ENCODE data around the gene SLC26A9. TPM values are rescaled to one million over a fixed set of nuclear protein-coding genes. Genes with fewer than 3 reads are reported as not detected.

The SLC26A9 gene
- total and polyA plus RNA-seq, 2 experiments from 2014 or later = not detected

DNA sequence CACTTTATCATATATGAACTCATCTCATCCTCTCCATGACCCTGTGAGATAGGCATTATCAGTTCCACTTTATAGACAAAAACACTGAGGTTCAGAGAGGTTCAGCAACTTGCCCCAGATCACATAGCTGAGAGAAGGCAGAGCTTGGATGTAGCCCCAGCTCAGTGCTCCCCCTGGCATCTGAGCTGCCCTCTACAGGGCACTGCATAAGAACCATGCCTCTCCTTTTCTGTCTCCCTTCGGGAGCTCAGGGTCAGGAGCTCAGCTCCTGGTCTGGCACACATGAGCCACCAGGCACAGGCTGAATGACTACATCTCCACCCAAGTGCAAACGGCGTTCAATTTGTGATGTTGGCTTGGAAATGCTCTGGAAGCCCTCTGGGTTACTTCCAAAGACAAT lies 43.0 kb upstream of the SLC26A9 start:
- TF ChIP-seq CREB1 (CRISPR knock-in tag; IDR thresholded peaks at IDR 0.05; ENCODE audit: low read depth) = no peak
- no peak for TF ChIP-seq STAT1 (IDR thresholded peaks at IDR 0.05; ENCODE audit: unreplicated experiment)
- TF ChIP-seq, protein P1, sequence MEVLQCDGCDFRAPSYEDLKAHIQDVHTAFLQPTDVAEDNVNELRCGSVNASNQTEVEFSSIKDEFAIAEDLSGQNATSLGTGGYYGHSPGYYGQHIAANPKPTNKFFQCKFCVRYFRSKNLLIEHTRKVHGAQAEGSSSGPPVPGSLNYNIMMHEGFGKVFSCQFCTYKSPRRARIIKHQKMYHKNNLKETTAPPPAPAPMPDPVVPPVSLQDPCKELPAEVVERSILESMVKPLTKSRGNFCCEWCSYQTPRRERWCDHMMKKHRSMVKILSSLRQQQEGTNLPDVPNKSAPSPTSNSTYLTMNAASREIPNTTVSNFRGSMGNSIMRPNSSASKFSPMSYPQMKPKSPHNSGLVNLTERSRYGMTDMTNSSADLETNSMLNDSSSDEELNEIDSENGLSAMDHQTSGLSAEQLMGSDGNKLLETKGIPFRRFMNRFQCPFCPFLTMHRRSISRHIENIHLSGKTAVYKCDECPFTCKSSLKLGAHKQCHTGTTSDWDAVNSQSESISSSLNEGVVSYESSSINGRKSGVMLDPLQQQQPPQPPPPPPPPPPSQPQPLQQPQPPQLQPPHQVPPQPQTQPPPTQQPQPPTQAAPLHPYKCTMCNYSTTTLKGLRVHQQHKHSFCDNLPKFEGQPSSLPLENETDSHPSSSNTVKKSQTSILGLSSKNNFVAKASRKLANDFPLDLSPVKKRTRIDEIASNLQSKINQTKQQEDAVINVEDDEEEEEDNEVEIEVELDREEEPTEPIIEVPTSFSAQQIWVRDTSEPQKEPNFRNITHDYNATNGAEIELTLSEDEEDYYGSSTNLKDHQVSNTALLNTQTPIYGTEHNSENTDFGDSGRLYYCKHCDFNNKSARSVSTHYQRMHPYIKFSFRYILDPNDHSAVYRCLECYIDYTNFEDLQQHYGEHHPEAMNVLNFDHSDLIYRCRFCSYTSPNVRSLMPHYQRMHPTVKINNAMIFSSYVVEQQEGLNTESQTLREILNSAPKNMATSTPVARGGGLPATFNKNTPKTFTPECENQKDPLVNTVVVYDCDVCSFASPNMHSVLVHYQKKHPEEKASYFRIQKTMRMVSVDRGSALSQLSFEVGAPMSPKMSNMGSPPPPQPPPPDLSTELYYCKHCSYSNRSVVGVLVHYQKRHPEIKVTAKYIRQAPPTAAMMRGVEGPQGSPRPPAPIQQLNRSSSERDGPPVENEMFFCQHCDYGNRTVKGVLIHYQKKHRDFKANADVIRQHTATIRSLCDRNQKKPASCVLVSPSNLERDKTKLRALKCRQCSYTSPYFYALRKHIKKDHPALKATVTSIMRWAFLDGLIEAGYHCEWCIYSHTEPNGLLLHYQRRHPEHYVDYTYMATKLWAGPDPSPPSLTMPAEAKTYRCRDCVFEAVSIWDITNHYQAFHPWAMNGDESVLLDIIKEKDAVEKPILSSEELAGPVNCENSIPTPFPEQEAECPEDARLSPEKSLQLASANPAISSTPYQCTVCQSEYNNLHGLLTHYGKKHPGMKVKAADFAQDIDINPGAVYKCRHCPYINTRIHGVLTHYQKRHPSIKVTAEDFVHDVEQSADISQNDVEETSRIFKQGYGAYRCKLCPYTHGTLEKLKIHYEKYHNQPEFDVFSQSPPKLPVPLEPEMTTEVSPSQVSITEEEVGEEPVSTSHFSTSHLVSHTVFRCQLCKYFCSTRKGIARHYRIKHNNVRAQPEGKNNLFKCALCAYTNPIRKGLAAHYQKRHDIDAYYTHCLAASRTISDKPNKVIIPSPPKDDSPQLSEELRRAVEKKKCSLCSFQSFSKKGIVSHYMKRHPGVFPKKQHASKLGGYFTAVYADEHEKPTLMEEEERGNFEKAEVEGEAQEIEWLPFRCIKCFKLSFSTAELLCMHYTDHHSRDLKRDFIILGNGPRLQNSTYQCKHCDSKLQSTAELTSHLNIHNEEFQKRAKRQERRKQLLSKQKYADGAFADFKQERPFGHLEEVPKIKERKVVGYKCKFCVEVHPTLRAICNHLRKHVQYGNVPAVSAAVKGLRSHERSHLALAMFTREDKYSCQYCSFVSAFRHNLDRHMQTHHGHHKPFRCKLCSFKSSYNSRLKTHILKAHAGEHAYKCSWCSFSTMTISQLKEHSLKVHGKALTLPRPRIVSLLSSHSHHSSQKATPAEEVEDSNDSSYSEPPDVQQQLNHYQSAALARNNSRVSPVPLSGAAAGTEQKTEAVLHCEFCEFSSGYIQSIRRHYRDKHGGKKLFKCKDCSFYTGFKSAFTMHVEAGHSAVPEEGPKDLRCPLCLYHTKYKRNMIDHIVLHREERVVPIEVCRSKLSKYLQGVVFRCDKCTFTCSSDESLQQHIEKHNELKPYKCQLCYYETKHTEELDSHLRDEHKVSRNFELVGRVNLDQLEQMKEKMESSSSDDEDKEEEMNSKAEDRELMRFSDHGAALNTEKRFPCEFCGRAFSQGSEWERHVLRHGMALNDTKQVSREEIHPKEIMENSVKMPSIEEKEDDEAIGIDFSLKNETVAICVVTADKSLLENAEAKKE (CRISPR knock-in tag; IDR thresholded peaks at IDR 0.05) = no peak
- no peak for TF ChIP-seq ZNF114 (CRISPR knock-in tag; IDR thresholded peaks at IDR 0.05)
- TF ChIP-seq, protein P2, sequence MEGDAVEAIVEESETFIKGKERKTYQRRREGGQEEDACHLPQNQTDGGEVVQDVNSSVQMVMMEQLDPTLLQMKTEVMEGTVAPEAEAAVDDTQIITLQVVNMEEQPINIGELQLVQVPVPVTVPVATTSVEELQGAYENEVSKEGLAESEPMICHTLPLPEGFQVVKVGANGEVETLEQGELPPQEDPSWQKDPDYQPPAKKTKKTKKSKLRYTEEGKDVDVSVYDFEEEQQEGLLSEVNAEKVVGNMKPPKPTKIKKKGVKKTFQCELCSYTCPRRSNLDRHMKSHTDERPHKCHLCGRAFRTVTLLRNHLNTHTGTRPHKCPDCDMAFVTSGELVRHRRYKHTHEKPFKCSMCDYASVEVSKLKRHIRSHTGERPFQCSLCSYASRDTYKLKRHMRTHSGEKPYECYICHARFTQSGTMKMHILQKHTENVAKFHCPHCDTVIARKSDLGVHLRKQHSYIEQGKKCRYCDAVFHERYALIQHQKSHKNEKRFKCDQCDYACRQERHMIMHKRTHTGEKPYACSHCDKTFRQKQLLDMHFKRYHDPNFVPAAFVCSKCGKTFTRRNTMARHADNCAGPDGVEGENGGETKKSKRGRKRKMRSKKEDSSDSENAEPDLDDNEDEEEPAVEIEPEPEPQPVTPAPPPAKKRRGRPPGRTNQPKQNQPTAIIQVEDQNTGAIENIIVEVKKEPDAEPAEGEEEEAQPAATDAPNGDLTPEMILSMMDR (conservative IDR thresholded peaks at IDR 0.05; ENCODE audit: low read depth in 2 of 2) = no peak; a peak in 1 of 4 replicates
- TF ChIP-seq, protein P3, sequence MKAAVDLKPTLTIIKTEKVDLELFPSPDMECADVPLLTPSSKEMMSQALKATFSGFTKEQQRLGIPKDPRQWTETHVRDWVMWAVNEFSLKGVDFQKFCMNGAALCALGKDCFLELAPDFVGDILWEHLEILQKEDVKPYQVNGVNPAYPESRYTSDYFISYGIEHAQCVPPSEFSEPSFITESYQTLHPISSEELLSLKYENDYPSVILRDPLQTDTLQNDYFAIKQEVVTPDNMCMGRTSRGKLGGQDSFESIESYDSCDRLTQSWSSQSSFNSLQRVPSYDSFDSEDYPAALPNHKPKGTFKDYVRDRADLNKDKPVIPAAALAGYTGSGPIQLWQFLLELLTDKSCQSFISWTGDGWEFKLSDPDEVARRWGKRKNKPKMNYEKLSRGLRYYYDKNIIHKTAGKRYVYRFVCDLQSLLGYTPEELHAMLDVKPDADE (IDR thresholded peaks at IDR 0.05) = no peak
- TF ChIP-seq POLR2AphosphoS5 (IDR thresholded peaks at IDR 0.05; ENCODE audit: low read depth) = no peak
- TF ChIP-seq JUNB (IDR thresholded peaks at IDR 0.05; ENCODE audit: unreplicated experiment) = no peak
- TF ChIP-seq NANOG (IDR thresholded peaks at IDR 0.05; ENCODE audit: borderline replicate concordance) = no peak
- TF ChIP-seq, protein P4, sequence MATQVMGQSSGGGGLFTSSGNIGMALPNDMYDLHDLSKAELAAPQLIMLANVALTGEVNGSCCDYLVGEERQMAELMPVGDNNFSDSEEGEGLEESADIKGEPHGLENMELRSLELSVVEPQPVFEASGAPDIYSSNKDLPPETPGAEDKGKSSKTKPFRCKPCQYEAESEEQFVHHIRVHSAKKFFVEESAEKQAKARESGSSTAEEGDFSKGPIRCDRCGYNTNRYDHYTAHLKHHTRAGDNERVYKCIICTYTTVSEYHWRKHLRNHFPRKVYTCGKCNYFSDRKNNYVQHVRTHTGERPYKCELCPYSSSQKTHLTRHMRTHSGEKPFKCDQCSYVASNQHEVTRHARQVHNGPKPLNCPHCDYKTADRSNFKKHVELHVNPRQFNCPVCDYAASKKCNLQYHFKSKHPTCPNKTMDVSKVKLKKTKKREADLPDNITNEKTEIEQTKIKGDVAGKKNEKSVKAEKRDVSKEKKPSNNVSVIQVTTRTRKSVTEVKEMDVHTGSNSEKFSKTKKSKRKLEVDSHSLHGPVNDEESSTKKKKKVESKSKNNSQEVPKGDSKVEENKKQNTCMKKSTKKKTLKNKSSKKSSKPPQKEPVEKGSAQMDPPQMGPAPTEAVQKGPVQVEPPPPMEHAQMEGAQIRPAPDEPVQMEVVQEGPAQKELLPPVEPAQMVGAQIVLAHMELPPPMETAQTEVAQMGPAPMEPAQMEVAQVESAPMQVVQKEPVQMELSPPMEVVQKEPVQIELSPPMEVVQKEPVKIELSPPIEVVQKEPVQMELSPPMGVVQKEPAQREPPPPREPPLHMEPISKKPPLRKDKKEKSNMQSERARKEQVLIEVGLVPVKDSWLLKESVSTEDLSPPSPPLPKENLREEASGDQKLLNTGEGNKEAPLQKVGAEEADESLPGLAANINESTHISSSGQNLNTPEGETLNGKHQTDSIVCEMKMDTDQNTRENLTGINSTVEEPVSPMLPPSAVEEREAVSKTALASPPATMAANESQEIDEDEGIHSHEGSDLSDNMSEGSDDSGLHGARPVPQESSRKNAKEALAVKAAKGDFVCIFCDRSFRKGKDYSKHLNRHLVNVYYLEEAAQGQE (IDR thresholded peaks at IDR 0.05; ENCODE audit: unreplicated experiment) = no peak
- TF ChIP-seq EZH2 (IDR thresholded peaks at IDR 0.05; ENCODE audit: low read depth, unreplicated experiment) = no peak
- TF ChIP-seq ZNF331 (CRISPR knock-in tag; IDR thresholded peaks at IDR 0.05; ENCODE audit: low read depth) = no peak
- TF ChIP-seq EZH2phosphoT487 (IDR thresholded peaks at IDR 0.05; ENCODE audit: unreplicated experiment) = no peak
- H3K27me3 Mint-ChIP-seq (ENCODE audit: insufficient read depth, low read depth, poor library complexity) = peaks cover 9% of the 10 kb centered on the region
- H3K27ac Mint-ChIP-seq = no peak overlapping the region
- H3K4me3 ChIP-seq = no peak overlapping the region
- no peaks in the 10 kb centered on the region for H3K36me3 ChIP-seq (ENCODE audit: insufficient read depth)
- H3K4me1 ChIP-seq (ENCODE audit: insufficient read depth) = no peaks in the 10 kb centered on the region
- no peak overlapping the region for H3K4me3 Mint-ChIP-seq
- no peaks in the 10 kb centered on the region for H3K4me1 Mint-ChIP-seq
- ATAC-seq (peak; percentile 19; the same call in 2 of the 3 replicates), DNase-seq (ENCODE audit: low spot score) (no peak)
- no peaks in the 10 kb centered on the region for H3K36me3 Mint-ChIP-seq (ENCODE audit: low read depth)
- H3K4me2 ChIP-seq = no peak overlapping the region
- no peak overlapping the region for H3K27ac ChIP-seq (ENCODE audit: low read depth)
- H2AFZ ChIP-seq = no peak overlapping the region
- no peaks in the 10 kb centered on the region for H3F3A ChIP-seq (replicated peaks; ENCODE audit: low read depth)
- H4K20me1 ChIP-seq (replicated peaks; ENCODE audit: insufficient read depth) = no peaks in the 10 kb centered on the region; the same call in 1 of the 2 replicates
- no peaks in the 10 kb centered on the region for H3K27me3 ChIP-seq (ENCODE audit: insufficient read depth)
- no peaks in the 10 kb centered on the region for H3K9me2 ChIP-seq (ENCODE audit: insufficient read depth)
- H3K79me2 ChIP-seq (replicated peaks; ENCODE audit: insufficient read depth) = no peaks in the 10 kb centered on the region
- H3K9me3 Mint-ChIP-seq = peaks cover 3% of the 10 kb centered on the region; the same call in 2 of the 3 replicates

Measured in GM23338 (cell line).